Bronchial epithelial cell (primary cell): Measurements from ENCODE around the gene VIL1. TPM values are rescaled to one million over a fixed set of nuclear protein-coding genes. Genes with fewer than 3 reads are reported as not detected.

ENCODE experiments used
- DNase-seq: peaks from one replicate; pipeline ENCODE4 v3.0.0-alpha.2; 2010; ENCODE audit warnings: low read depth
- FAIRE-seq: peaks from 2 replicates; lab custom pipeline; 2011; peaks lifted over from hg19 to GRCh38; lab: Jason Lieb, UNC
- H3K27me3 ChIP-seq: 2 replicates; pipeline ENCODE4 v1.5.1; 2011; ENCODE audit warnings: low read length; ENCODE audit not compliant: control insufficient read depth, insufficient read depth
- H3K36me3 ChIP-seq: 2 replicates; pipeline ENCODE4 v1.5.1; 2011; ENCODE audit warnings: low read length; ENCODE audit not compliant: control insufficient read depth, insufficient read depth
- H3K4me3 ChIP-seq: 2 replicates; pipeline ENCODE4 v1.5.1; 2011; ENCODE audit warnings: mild to moderate bottlenecking, low read depth, low read length, control low read depth
- total RNA-seq: library from RNA; depleted of rRNA; stranded (reverse); fragments of >200 nt; gene quantifications from 2 replicates; pipeline ENCODE4 v1.2.1, GENCODE V29; 2014
- TF ChIP-seq, protein P1 (sequence below): IDR thresholded peaks from 2 replicates; pipeline ENCODE4 v1.5.1; 2011; ENCODE audit warnings: mild to moderate bottlenecking, moderate library complexity, low read length, control low read depth, inconsistent platforms; ENCODE audit not compliant: insufficient read depth, severe bottlenecking

VIL1 gene
- total RNA-seq, 1 donor from 2014 or later, result not detected

DNA sequence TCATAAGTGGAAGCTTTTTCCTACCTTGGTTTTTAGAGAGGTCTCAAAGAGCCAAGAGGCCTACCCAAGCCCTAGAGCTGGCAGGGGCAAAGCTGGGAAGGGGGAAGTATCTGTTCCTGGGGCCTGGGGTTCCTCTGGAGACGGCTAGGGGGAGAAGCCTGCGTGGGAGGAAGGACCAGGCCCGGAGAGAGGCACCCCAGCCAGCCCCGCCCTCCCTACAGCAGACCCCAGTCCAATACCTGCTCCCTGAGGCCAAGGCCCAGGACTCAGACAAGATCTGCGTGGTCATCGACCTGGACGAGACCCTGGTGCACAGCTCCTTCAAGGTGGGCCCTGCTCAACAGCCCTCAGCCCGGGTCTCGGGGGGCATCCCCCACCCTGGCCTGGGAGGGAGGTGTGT lies 17.0 kb upstream of the VIL1 start:
- FAIRE-seq, result no peak
- Histone ChIP-seq H3K4me3 (no peak overlapping the region), H3K36me3 (peaks cover 14% of the 10 kb centered on the region), H3K27me3 (no peaks in the 10 kb centered on the region)
- TF ChIP-seq, protein P1, sequence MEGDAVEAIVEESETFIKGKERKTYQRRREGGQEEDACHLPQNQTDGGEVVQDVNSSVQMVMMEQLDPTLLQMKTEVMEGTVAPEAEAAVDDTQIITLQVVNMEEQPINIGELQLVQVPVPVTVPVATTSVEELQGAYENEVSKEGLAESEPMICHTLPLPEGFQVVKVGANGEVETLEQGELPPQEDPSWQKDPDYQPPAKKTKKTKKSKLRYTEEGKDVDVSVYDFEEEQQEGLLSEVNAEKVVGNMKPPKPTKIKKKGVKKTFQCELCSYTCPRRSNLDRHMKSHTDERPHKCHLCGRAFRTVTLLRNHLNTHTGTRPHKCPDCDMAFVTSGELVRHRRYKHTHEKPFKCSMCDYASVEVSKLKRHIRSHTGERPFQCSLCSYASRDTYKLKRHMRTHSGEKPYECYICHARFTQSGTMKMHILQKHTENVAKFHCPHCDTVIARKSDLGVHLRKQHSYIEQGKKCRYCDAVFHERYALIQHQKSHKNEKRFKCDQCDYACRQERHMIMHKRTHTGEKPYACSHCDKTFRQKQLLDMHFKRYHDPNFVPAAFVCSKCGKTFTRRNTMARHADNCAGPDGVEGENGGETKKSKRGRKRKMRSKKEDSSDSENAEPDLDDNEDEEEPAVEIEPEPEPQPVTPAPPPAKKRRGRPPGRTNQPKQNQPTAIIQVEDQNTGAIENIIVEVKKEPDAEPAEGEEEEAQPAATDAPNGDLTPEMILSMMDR, result no peak
- DNase-seq, result no peak

DNA sequence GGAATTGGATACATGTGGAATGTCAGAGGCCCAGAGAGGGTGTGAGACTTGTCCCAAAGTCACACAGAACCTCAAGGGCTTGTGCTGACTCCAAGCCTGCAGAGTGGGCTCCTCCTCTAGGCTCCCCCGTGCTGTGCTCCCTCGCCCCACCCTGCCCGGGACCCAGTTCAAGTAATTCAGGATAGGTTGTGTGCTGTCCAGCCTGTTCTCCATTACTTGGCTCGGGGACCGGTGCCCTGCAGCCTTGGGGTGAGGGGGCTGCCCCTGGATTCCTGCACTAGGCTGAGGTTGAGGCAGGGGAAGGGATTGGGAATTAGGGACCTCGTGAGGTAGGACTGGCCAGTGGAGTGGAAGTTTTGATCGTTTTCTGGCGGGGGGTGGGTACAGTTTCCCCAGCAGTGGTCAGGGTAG lies 16.4 kb upstream of the VIL1 start:
- no peak for FAIRE-seq
- no peak overlapping the region for H3K4me3 ChIP-seq
- peaks cover 14% of the 10 kb centered on the region for H3K36me3 ChIP-seq
- TF ChIP-seq, protein P1, result no peak
- DNase-seq, result no peak
- no peaks in the 10 kb centered on the region for H3K27me3 ChIP-seq

DNA sequence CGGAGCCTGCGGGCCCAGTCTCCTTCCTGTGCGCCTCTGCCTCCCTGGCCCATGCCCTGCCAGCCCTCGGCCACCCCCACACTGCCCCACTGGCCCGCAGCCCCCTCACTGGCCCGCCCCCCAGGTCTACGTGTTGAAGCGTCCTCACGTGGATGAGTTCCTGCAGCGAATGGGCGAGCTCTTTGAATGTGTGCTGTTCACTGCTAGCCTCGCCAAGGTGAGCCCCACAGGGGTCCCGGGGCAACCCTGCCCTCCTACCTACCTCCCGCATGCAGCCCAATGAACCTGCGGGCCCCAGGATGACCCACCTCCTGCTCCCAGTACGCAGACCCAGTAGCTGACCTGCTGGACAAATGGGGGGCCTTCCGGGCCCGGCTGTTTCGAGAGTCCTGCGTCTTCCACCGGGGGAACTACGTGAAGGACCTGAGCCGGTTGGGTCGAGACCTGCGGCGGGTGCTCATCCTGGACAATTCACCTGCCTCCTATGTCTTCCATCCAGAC lies 16.0 kb upstream of the VIL1 start:
- Histone ChIP-seq H3K36me3 (peaks cover 14% of the 10 kb centered on the region), H3K27me3 (no peaks in the 10 kb centered on the region), H3K4me3 (no peak overlapping the region)
- no peak for FAIRE-seq
- TF ChIP-seq, protein P1, result no peak
- no peak for DNase-seq

DNA sequence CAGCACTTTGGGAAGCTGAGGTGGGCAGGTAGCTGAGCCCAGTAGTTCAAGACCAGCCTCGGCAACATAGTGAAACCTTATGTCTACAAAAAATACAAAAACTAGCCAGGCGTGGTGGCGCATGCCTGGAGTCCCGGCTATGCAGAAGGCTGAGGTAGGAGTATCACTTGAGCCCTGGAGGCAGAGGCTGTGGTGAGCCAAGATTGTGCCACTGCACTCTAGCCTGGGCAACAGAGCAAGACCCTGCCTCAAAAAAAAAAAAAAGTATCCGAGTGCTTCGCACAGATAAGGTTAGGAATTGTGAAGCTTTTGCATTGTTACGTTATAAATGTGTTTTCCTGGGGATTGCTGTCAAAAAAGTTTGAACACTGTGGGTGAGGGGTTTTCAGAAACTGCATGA lies 15.1 kb upstream of the VIL1 start:
- TF ChIP-seq, protein P1, result no peak
- no peak for FAIRE-seq
- Histone ChIP-seq H3K4me3 (no peak overlapping the region), H3K36me3 (peaks cover 14% of the 10 kb centered on the region), H3K27me3 (no peaks in the 10 kb centered on the region)
- DNase-seq, result no peak

DNA sequence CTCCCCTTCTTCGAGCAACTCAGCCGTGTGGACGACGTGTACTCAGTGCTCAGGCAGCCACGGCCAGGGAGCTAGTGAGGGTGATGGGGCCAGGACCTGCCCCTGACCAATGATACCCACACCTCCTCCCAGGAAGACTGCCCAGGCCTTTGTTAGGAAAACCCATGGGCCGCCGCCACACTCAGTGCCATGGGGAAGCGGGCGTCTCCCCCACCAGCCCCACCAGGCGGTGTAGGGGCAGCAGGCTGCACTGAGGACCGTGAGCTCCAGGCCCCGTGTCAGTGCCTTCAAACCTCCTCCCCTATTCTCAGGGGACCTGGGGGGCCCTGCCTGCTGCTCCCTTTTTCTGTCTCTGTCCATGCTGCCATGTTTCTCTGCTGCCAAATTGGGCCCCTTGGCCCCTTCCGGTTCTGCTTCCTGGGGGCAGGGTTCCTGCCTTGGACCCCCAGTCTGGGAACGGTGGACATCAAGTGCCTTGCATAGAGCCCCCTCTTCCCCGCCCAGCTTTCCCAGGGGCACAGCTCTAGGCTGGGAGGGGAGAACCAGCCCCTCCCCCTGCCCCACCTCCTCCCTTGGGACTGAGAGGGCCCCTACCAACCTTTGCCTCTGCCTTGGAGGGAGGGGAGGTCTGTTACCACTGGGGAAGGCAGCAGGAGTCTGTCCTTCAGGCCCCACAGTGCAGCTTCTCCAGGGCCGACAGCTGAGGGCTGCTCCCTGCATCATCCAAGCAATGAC lies 14.4 kb upstream of the VIL1 start:
- FAIRE-seq (no peak), DNase-seq (no peak)
- TF ChIP-seq, protein P1, result no peak
- peaks cover 14% of the 10 kb centered on the region for H3K36me3 ChIP-seq
- H3K4me3 ChIP-seq, result no peak overlapping the region
- no peaks in the 10 kb centered on the region for H3K27me3 ChIP-seq
